ENCODE results near the gene PPP1R13B.

The PPP1R13B gene

DNA sequence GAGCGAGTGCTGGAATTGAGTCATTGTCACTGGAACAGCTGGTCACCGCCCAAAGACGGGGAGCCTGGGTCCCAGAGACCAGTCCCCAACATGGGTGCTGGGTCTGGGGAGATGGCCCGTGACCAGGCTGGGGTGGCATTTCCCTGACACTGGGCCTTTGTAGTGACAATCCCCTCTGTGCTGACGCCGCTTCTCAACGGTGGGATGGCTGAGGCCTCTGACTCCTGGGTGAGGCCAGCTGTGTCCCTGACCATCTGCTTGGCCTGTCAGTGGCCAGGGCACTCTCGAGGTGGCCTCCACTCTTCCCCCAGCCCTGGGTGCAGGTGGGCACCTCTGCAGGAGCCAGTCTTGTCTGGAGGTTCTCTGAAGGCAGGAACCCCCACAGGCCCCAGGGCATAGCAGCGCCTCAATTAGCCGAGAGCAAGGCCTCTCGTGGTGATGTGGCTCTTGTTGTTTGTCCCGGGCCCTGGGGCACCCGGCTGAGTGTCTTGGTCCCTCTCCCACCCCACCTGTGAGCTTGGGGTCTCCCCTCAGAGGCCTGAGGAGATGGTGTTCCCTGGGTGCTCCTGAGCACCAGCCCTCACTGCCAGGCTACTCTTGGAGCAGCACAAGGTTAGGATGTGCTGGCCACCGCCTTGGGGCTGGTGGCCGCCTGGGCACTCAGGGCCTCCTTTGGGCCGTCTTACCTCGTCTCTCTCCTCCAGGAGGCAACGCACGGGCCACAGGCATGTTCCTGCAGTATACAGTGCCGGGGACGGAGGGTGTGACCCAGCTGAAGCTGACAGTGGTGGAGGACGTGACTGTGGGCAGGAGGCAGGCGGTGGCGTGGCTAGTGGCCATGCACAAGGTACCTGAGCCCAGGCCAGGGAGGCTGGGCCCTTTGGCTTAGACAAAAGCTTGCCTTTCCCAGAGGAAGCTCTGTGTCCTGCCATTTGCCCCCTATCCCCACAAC lies 115.2 kb downstream of the PPP1R13B start:
- Histone ChIP-seq H3K27me3 (ENCODE audit: insufficient read depth, poor library complexity, severe bottlenecking) (no peaks in the 10 kb centered on the region), H3K27ac (replicated peaks) (no peak overlapping the region), H3K4me3 (replicated peaks; ENCODE audit: insufficient read depth, low read length) (no peak overlapping the region)
- no peak for DNase-seq (ENCODE audit: low read depth in 1 of 2, low spot score in 1 of 2)
- no peak for TF ChIP-seq GABPA (IDR thresholded peaks at IDR 0.05; ENCODE audit: low read depth)
- no peak for TF ChIP-seq SPI1 (IDR thresholded peaks at IDR 0.05; ENCODE audit: borderline replicate concordance, low read depth)
- no peak for TF ChIP-seq REST (IDR thresholded peaks at IDR 0.05; ENCODE audit: insufficient replicate concordance, low read depth)
- TF ChIP-seq POLR2AphosphoS5 (IDR thresholded peaks at IDR 0.05; ENCODE audit: low read depth), result no peak
- TF ChIP-seq CTCF (IDR thresholded peaks at IDR 0.05; ENCODE audit: insufficient read depth, low read length), result no peak

DNA sequence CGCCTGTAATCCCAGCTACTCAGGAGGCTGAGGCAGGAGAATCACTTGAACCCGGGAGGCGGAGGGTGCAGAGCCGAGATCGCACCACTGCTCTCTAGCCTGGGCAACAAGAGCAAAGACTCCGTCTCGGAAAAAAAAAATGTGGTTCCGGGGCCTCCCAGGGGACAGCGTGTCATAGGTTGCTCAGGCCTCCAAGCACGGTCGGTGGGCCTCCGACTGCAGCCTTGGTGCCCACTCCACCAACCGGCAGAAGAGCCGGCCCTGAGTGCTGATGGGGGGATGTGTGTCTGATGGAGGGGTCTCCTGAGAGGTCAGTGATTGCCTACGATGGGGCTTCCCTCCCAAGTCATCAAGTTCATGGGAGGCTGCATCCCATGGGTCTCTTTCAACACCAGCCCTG lies 115.9 kb downstream of the PPP1R13B start:
- TF ChIP-seq REST (IDR thresholded peaks at IDR 0.05; ENCODE audit: insufficient replicate concordance, low read depth) (no peak), POLR2AphosphoS5 (IDR thresholded peaks at IDR 0.05; ENCODE audit: low read depth) (no peak), CTCF (IDR thresholded peaks at IDR 0.05; ENCODE audit: insufficient read depth, low read length) (no peak), SPI1 (IDR thresholded peaks at IDR 0.05; ENCODE audit: borderline replicate concordance, low read depth) (no peak), GABPA (IDR thresholded peaks at IDR 0.05; ENCODE audit: low read depth) (no peak)
- no peaks in the 10 kb centered on the region for H3K27me3 ChIP-seq (ENCODE audit: insufficient read depth, poor library complexity, severe bottlenecking)
- no peak overlapping the region for H3K27ac ChIP-seq (replicated peaks)
- DNase-seq (ENCODE audit: low read depth in 1 of 2, low spot score in 1 of 2), result no peak
- no peak overlapping the region for H3K4me3 ChIP-seq (replicated peaks; ENCODE audit: insufficient read depth, low read length)

- no peaks in the 10 kb centered on the region for H3K27me3 ChIP-seq (ENCODE audit: insufficient read depth, poor library complexity, severe bottlenecking)
- TF ChIP-seq SPI1 (IDR thresholded peaks at IDR 0.05; ENCODE audit: borderline replicate concordance, low read depth), result no peak
- no peak for TF ChIP-seq REST (IDR thresholded peaks at IDR 0.05; ENCODE audit: insufficient replicate concordance, low read depth)
- no peak for TF ChIP-seq CTCF (IDR thresholded peaks at IDR 0.05; ENCODE audit: insufficient read depth, low read length)
- no peak for TF ChIP-seq GABPA (IDR thresholded peaks at IDR 0.05; ENCODE audit: low read depth)
- no peak for TF ChIP-seq POLR2AphosphoS5 (IDR thresholded peaks at IDR 0.05; ENCODE audit: low read depth)
- H3K27ac ChIP-seq (replicated peaks), result no peak overlapping the region
- no peak overlapping the region for H3K4me3 ChIP-seq (replicated peaks; ENCODE audit: insufficient read depth, low read length)
- DNase-seq (ENCODE audit: low read depth in 1 of 2, low spot score in 1 of 2), result no peak
Observed at GRCh38 chr14:103730490-103731035, 116.8 kb downstream of the PPP1R13B start.
